H9 (cell line): ENCODE results near the gene KCNK5. TPM values are rescaled to one million over a fixed set of nuclear protein-coding genes. Genes with fewer than 3 reads are reported as not detected.

Experiments used
- DNase-seq: peaks from one replicate; pipeline ENCODE4 v3.0.0-alpha.2; 2017
- H2AFZ ChIP-seq: one replicate; pipeline ENCODE4 v1.6.1; 2013; ENCODE audit warnings: mild to moderate bottlenecking, low read length, control low read depth, moderate library complexity
- H2AK5ac ChIP-seq: 2 replicates; pipeline ENCODE4 v1.6.1; 2013; ENCODE audit warnings: low read length, control low read depth, mixed read lengths; ENCODE audit not compliant: insufficient read length
- H2BK120ac ChIP-seq: one replicate; pipeline ENCODE4 v1.6.1; 2013; ENCODE audit warnings: low read depth, mild to moderate bottlenecking, low read length, control low read depth, inconsistent platforms; ENCODE audit not compliant: poor library complexity, severe bottlenecking
- H2BK12ac ChIP-seq: 2 replicates; pipeline ENCODE4 v1.6.1; 2013; ENCODE audit warnings: low read length, control low read depth, mixed read lengths, low read depth; ENCODE audit not compliant: insufficient read length
- H2BK15ac ChIP-seq: 2 replicates; pipeline ENCODE4 v1.6.1; 2013; ENCODE audit warnings: low read depth, low read length, control low read depth
- H2BK20ac ChIP-seq: one replicate; pipeline ENCODE4 v1.6.1; 2013; ENCODE audit warnings: low read depth, mild to moderate bottlenecking, low read length, control low read depth, inconsistent platforms; ENCODE audit not compliant: poor library complexity, severe bottlenecking
- H2BK5ac ChIP-seq: 2 replicates; pipeline ENCODE4 v1.6.1; 2013; ENCODE audit warnings: low read length, control low read depth, mixed read lengths; ENCODE audit not compliant: insufficient read length
- H3K14ac ChIP-seq: 2 replicates; pipeline ENCODE4 v1.6.1; 2013; ENCODE audit warnings: low read length, control low read depth; ENCODE audit not compliant: insufficient read depth
- H3K18ac ChIP-seq: 2 replicates; pipeline ENCODE4 v1.6.1; 2013; ENCODE audit warnings: low read depth, mild to moderate bottlenecking, mixed read lengths, low read length, control low read depth; ENCODE audit not compliant: insufficient read length
- H3K23ac ChIP-seq: 2 replicates; pipeline ENCODE4 v1.6.1; 2013; ENCODE audit warnings: low read length, control low read depth, mixed read lengths, low read depth; ENCODE audit not compliant: insufficient read length
- H3K23me2 ChIP-seq: 2 replicates; pipeline ENCODE4 v1.6.1; 2013; ENCODE audit warnings: low read depth, mild to moderate bottlenecking, mixed read lengths, low read length, control low read depth; ENCODE audit not compliant: insufficient read length, poor library complexity, severe bottlenecking
- H3K27ac ChIP-seq: 2 replicates; pipeline ENCODE4 v1.5.1; 2013; ENCODE audit warnings: low read length, control low read depth, mixed read lengths, low read depth; ENCODE audit not compliant: insufficient read length
- H3K27me3 ChIP-seq: 2 replicates; pipeline ENCODE4 v1.6.1; 2013; ENCODE audit warnings: low read length, control low read depth, inconsistent platforms; ENCODE audit not compliant: insufficient read depth
- H3K4ac ChIP-seq: 2 replicates; pipeline ENCODE4 v1.6.1; 2013; ENCODE audit warnings: low read depth, mild to moderate bottlenecking, control low read depth, inconsistent platforms, low read length, moderate library complexity
- H3K4me1 ChIP-seq: 2 replicates; pipeline ENCODE4 v1.6.1; 2013; ENCODE audit warnings: low read length, control low read depth, inconsistent platforms; ENCODE audit not compliant: insufficient read depth
- H3K4me2 ChIP-seq: 2 replicates; pipeline ENCODE4 v1.6.1; 2013; ENCODE audit warnings: low read length, control low read depth, mixed read lengths; ENCODE audit not compliant: insufficient read length, insufficient read depth
- H3K56ac ChIP-seq: 2 replicates; pipeline ENCODE4 v1.6.1; 2013; ENCODE audit warnings: low read depth, mild to moderate bottlenecking, mixed read lengths, low read length, control low read depth; ENCODE audit not compliant: insufficient read length
- H3K79me1 ChIP-seq: 2 replicates; pipeline ENCODE4 v1.6.1; 2013; ENCODE audit warnings: low read depth, mild to moderate bottlenecking, moderate library complexity, low read length, control low read depth, inconsistent platforms; ENCODE audit not compliant: insufficient read depth, poor library complexity, severe bottlenecking
- H3K79me2 ChIP-seq: 2 replicates; pipeline ENCODE4 v1.6.1; 2013; ENCODE audit warnings: low read length, control low read depth, inconsistent platforms; ENCODE audit not compliant: insufficient read depth
- H3K9ac ChIP-seq: 2 replicates; pipeline ENCODE4 v1.6.1; 2013; ENCODE audit warnings: low read length, control low read depth, mixed read lengths; ENCODE audit not compliant: insufficient read length; ENCODE audit errors: extremely low read depth
- H3K9me3 ChIP-seq: one replicate; pipeline ENCODE4 v1.6.1; 2013; ENCODE audit warnings: low read depth, low read length, inconsistent platforms; ENCODE audit not compliant: control insufficient read depth
- H3T11ph ChIP-seq: one replicate; pipeline ENCODE4 v1.6.1; 2013; ENCODE audit warnings: mild to moderate bottlenecking, low read length, control low read depth, inconsistent platforms
- H4K20me1 ChIP-seq: one replicate; pipeline ENCODE4 v1.6.1; 2013; ENCODE audit not compliant: control insufficient read depth, insufficient read length, insufficient read depth
- H4K5ac ChIP-seq: 2 replicates; pipeline ENCODE4 v1.6.1; 2013; ENCODE audit warnings: low read depth, mild to moderate bottlenecking, mixed read lengths, low read length, control low read depth; ENCODE audit not compliant: insufficient read length
- H4K8ac ChIP-seq: replicated peaks from 2 replicates; pipeline ENCODE4 v1.6.1; 2013; ENCODE audit warnings: low read length, control low read depth, mixed read lengths, low read depth; ENCODE audit not compliant: insufficient read length
- H4K91ac ChIP-seq: 2 replicates; pipeline ENCODE4 v1.6.1; 2013; ENCODE audit warnings: low read depth, mild to moderate bottlenecking, moderate library complexity, mixed read lengths, low read length, control low read depth; ENCODE audit not compliant: insufficient read length
- H3K27ac Mint-ChIP-seq, 3 experiments: 2 replicates in 2 of 3; 3 replicates in 1 of 3; pipeline ENCODE4 v1.8.0; 2020 to 2021; ENCODE audit warnings: mixed read lengths in 3 of 3, mild to moderate bottlenecking in 1 of 3, moderate library complexity in 1 of 3
- H3K27me3 Mint-ChIP-seq: 2 replicates; pipeline ENCODE4 v1.8.0; 2021; ENCODE audit warnings: low read depth, mild to moderate bottlenecking, moderate library complexity, mixed read lengths
- H3K36me3 Mint-ChIP-seq, 3 experiments: 2 replicates in 2 of 3; 3 replicates in 1 of 3; pipeline ENCODE4 v1.8.0; 2020 to 2021; ENCODE audit warnings: low read depth in 3 of 3, mixed read lengths in 3 of 3; ENCODE audit not compliant: insufficient read depth in 1 of 3
- H3K4me1 Mint-ChIP-seq, 2 experiments: 2 replicates each; pipeline ENCODE4 v1.8.0; 2020; ENCODE audit warnings: mixed read lengths in 2 of 2
- H3K4me3 Mint-ChIP-seq, 2 experiments: 2 replicates in 1 of 2; 3 replicates in 1 of 2; pipeline ENCODE4 v1.8.0; 2020 to 2021; ENCODE audit warnings: mild to moderate bottlenecking in 2 of 2, mixed read lengths in 2 of 2, moderate library complexity in 1 of 2
- H3K9me3 Mint-ChIP-seq, 2 experiments: 2 replicates in 1 of 2; 3 replicates in 1 of 2; pipeline ENCODE4 v1.8.0; 2020; ENCODE audit warnings: mild to moderate bottlenecking in 2 of 2, mixed read lengths in 2 of 2, moderate library complexity in 1 of 2
- WGBS: extraction: QIAGEN DNeasy Blood & Tissue Kit; methylation state at CpG from one replicate; pipeline ENCODE4 v1.1.7; 2013; ENCODE audit warnings: missing lambda C conversion rate, low lambda C conversion rate, mixed read lengths; ENCODE audit not compliant: insufficient read length; ENCODE audit errors: extremely low coverage; 5-methylcytosine and 5-hydroxymethylcytosine counted together
- total RNA-seq: library from RNA; stranded (reverse); gene quantifications from 2 replicates; pipeline ENCODE4 v1.2.1, GENCODE V29; 2021
- TF ChIP-seq, protein P1 (sequence below): fragments of 200-600 bp; sonication (generic); conservative IDR thresholded peaks from 3 replicates; pipeline ENCODE4 v1.8.0; 2021; ENCODE audit warnings: antibody characterized with exemption, mild to moderate bottlenecking

The KCNK5 gene
- total RNA-seq, 1 experiment from 2014 or later: 30.0 TPM

DNA sequence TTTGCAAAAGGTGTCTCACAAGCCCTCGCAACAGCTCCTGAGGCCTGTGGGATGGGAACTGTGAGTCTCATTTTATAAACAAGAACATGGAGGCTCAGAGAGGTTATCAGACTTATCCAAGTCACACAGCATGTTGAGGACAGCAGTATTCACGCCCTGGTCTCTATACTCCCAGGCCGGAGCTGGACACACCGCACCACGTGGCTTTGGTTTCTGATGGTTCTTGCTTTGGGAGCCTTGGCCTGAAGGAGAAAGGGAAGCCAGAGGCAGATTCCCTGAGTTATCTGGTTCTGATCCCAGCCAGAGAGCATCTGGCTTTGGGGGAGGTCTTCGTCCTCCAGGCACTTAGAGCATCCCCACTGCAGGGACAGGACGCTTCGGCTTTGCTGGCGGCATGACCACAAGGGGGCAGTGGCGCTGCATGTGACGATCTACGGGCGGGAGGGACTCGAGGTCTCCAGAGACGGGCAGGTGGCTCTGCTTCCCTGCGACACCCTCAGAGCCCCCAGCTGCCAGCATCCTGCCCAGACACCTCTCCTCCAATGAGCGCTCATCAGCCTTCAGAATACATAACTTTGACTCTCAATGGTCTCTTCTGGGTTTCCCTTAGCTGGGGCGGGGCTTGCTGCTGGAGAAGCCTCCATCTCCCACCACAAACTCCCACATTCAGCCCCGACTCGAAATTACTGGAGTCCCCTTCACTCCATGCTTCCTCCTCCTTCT, 62.9 kb downstream of the KCNK5 start:
- Histone ChIP-seq H3K4ac (no peak overlapping the region), H3K9me3 (peaks cover 2% of the 10 kb centered on the region), H2BK120ac (no peak overlapping the region), H3T11ph (no peak overlapping the region), H4K5ac (no peak overlapping the region), H3K14ac (no peak overlapping the region), H3K9ac (no peak overlapping the region), H3K56ac (no peak overlapping the region), H2BK5ac (no peak overlapping the region), H4K91ac (no peak overlapping the region), H4K20me1 (no peaks in the 10 kb centered on the region), H3K23ac (no peak overlapping the region), H3K27me3 (no peaks in the 10 kb centered on the region; the same call in 1 of the 2 replicates), H3K4me1 (no peaks in the 10 kb centered on the region), H3K4me2 (no peak overlapping the region), H2AFZ (no peak overlapping the region), H4K8ac (no peak overlapping the region), H3K79me1 (no peaks in the 10 kb centered on the region), H2AK5ac (no peak overlapping the region), H2BK15ac (no peak overlapping the region), H3K23me2 (no peaks in the 10 kb centered on the region), H2BK12ac (no peak overlapping the region), H3K79me2 (no peaks in the 10 kb centered on the region), H3K18ac (no peak overlapping the region), H3K27ac (no peak overlapping the region), H2BK20ac (no peak overlapping the region)
- WGBS: no CpG with 5 or more reads among the region's 20 CpGs
- peaks cover 5% of the 10 kb centered on the region in 2 experiments; a peak in 2 of 4 replicates for H3K4me1 Mint-ChIP-seq
- peak; percentile 94 for DNase-seq
- TF ChIP-seq, protein P1, sequence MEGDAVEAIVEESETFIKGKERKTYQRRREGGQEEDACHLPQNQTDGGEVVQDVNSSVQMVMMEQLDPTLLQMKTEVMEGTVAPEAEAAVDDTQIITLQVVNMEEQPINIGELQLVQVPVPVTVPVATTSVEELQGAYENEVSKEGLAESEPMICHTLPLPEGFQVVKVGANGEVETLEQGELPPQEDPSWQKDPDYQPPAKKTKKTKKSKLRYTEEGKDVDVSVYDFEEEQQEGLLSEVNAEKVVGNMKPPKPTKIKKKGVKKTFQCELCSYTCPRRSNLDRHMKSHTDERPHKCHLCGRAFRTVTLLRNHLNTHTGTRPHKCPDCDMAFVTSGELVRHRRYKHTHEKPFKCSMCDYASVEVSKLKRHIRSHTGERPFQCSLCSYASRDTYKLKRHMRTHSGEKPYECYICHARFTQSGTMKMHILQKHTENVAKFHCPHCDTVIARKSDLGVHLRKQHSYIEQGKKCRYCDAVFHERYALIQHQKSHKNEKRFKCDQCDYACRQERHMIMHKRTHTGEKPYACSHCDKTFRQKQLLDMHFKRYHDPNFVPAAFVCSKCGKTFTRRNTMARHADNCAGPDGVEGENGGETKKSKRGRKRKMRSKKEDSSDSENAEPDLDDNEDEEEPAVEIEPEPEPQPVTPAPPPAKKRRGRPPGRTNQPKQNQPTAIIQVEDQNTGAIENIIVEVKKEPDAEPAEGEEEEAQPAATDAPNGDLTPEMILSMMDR: peak; percentile 99
- H3K36me3 Mint-ChIP-seq: peaks cover 1 to 4% (median 3%) of the 10 kb centered on the region in 3 experiments; a peak in 4 of 7 replicates
- peaks cover under 1 to 1% of the 10 kb centered on the region in 2 experiments; a peak in 3 of 5 replicates for H3K9me3 Mint-ChIP-seq
- peaks cover 6% of the 10 kb centered on the region for H3K27me3 Mint-ChIP-seq
- H3K27ac Mint-ChIP-seq: no peak overlapping the region
- H3K4me3 Mint-ChIP-seq: no peak overlapping the region
